ENCODE results near the gene PPARA. TPM values are rescaled to one million over a fixed set of nuclear protein-coding genes. Genes with fewer than 3 reads are reported as not detected.
"Not testable (repeated sequence)": the region's sequence is repeated elsewhere in the genome, so short reads cannot be mapped to it uniquely, and the experiment has no call there.

PPARA gene
- total and polyA plus RNA-seq, 2 donors (not counting 1 experiment from before 2014, with no cell fraction given) = 4.1 to 29.8 TPM

GRCh38 chr22:46198274-46198673, 47.9 kb downstream of the PPARA start:
- H3K27me3 Mint-ChIP-seq = no peaks in the 10 kb centered on the region
- TF ChIP-seq EZH2 (IDR thresholded peaks at IDR 0.05; ENCODE audit: borderline replicate concordance, insufficient read depth, low read depth, low read length, poor library complexity, severe bottlenecking) (no peak), CTCF (IDR thresholded peaks at IDR 0.05) (no peak)
- Histone ChIP-seq H4K20me1 (ENCODE audit: control insufficient read depth, insufficient read depth, low read length, poor library complexity, severe bottlenecking) (no peaks in the 10 kb centered on the region), H3K36me3 (replicated peaks in 1 of 2; ENCODE audit: control extremely low read depth in 1 of 2, control insufficient read depth in 1 of 2, extremely low read depth in 1 of 2, insufficient read depth in 2 of 2, low read length in 1 of 2) (peaks cover 2 to 11% of the 10 kb centered on the region in 2 experiments), H2AFZ (ENCODE audit: insufficient read depth, low read depth, low read length, poor library complexity, severe bottlenecking) (no peak overlapping the region), H3K27me3 (replicated peaks in 1 of 4; ENCODE audit: control extremely low read depth in 1 of 4, control insufficient read depth in 3 of 4, insufficient read depth in 4 of 4, low read length in 3 of 4) (no peaks in the 10 kb centered on the region), H3K4me1 (ENCODE audit: control insufficient read depth in 2 of 2, insufficient read depth in 2 of 2, low read length in 2 of 2) (no peaks in the 10 kb centered on the region), H3K9me3 (ENCODE audit: control extremely low read depth in 1 of 3, control insufficient read depth in 2 of 3, insufficient read depth in 1 of 3, low read length in 2 of 3) (no peaks in the 10 kb centered on the region), H3K9ac (ENCODE audit: low read length) (no peak overlapping the region), H3K79me2 (ENCODE audit: control insufficient read depth, insufficient read depth, low read length) (no peaks in the 10 kb centered on the region), H3K4me2 (replicated peaks; ENCODE audit: low read depth, low read length, poor library complexity, severe bottlenecking) (no peak overlapping the region), H3K27ac (ENCODE audit: low read length in 2 of 2) (no peak overlapping the region), H3K4me3 (ENCODE audit: control extremely low read depth in 1 of 5, extremely low read depth in 1 of 5, insufficient read depth in 1 of 5, low read depth in 2 of 5, low read length in 4 of 5) (no peak overlapping the region)
- H3K27ac Mint-ChIP-seq = no peak overlapping the region
- intact Hi-C loops (cut with micrococcal nuclease) = no loop called here
- H3K9me3 Mint-ChIP-seq (ENCODE audit: insufficient read depth) = no peaks in the 10 kb centered on the region
- ChIA-PET POLR2A (interaction anchor here (0.6 kb wide), 1 partner anchor 52 kb away, joined by 4 read pairs; the partner anchor contains the start of gene CDPF1), CTCF (interaction anchor here (0.7 kb wide), 1 partner anchor 78 kb away, joined by 4 read pairs; no protein-coding TSS in a partner anchor)
- over 99% methylated on average over 16 of the region's 18 CpGs for WGBS (ENCODE audit: insufficient coverage)
- ATAC-seq (ENCODE audit: low read depth) (no peak), DNase-seq (no peak)
- no peak overlapping the region for H3K4me3 Mint-ChIP-seq
- no peaks in the 10 kb centered on the region for H3K4me1 Mint-ChIP-seq

- H3K4me2 ChIP-seq (replicated peaks; ENCODE audit: low read depth, low read length, poor library complexity, severe bottlenecking); H4K20me1 ChIP-seq (ENCODE audit: control insufficient read depth, insufficient read depth, low read length, poor library complexity, severe bottlenecking); H3K4me3 ChIP-seq (ENCODE audit: control extremely low read depth in 1 of 5, extremely low read depth in 1 of 5, insufficient read depth in 1 of 5, low read depth in 2 of 5, low read length in 4 of 5); H3K9ac ChIP-seq (ENCODE audit: low read length); intact Hi-C loops (cut with micrococcal nuclease); H3K27me3 Mint-ChIP-seq; H3K27ac ChIP-seq (ENCODE audit: low read length in 2 of 2); H2AFZ ChIP-seq (ENCODE audit: insufficient read depth, low read depth, low read length, poor library complexity, severe bottlenecking); ATAC-seq (ENCODE audit: low read depth); H3K27ac Mint-ChIP-seq; H3K9me3 ChIP-seq (ENCODE audit: control extremely low read depth in 1 of 3, control insufficient read depth in 2 of 3, insufficient read depth in 1 of 3, low read length in 2 of 3); CTCF ChIA-PET; H3K9me3 Mint-ChIP-seq (ENCODE audit: insufficient read depth); H3K27me3 ChIP-seq (replicated peaks in 1 of 4; ENCODE audit: control extremely low read depth in 1 of 4, control insufficient read depth in 3 of 4, insufficient read depth in 4 of 4, low read length in 3 of 4); H3K4me3 Mint-ChIP-seq; H3K4me1 ChIP-seq (ENCODE audit: control insufficient read depth in 2 of 2, insufficient read depth in 2 of 2, low read length in 2 of 2); DNase-seq; H3K79me2 ChIP-seq (ENCODE audit: control insufficient read depth, insufficient read depth, low read length); H3K4me1 Mint-ChIP-seq: not testable (repeated sequence)
- POLR2A ChIA-PET = interaction anchor here (0.6 kb wide), 1 partner anchor 51 kb away, joined by 4 read pairs; the partner anchor contains the start of gene CDPF1
- peaks cover 2 to 11% of the 10 kb centered on the region in 2 experiments for H3K36me3 ChIP-seq (replicated peaks in 1 of 2; ENCODE audit: control extremely low read depth in 1 of 2, control insufficient read depth in 1 of 2, extremely low read depth in 1 of 2, insufficient read depth in 2 of 2, low read length in 1 of 2)
- 98% methylated on average over 14 of the region's 18 CpGs for WGBS (ENCODE audit: insufficient coverage)
Measured at GRCh38 chr22:46198806-46199205, 48.5 kb downstream of the PPARA start.

Measured in B cell (primary cell).